DND-41 (cell line): ENCODE results near the gene NR1D1.
A peak's percentile ranks its signal among the peaks of the same experiment; 100 is the strongest.
"Not testable (repeated sequence)": the region's sequence is repeated elsewhere in the genome, so short reads cannot be mapped to it uniquely, and the experiment has no call there.

Experiments
- ATAC-seq: fragments of 200-7000 bp; cut with Tn5 transposase; 3 replicates; pipeline ENCODE4 v1.9.1; 2021; ENCODE audit warnings: low read depth; ENCODE audit not compliant: insufficient read depth
- DNase-seq: peaks from one replicate; pipeline ENCODE4 v3.0.0-alpha.2; 2020
- H2AFZ ChIP-seq: 2 replicates; pipeline ENCODE4 v1.6.0; 2012; ENCODE audit warnings: low read depth, low read length
- H3K27ac ChIP-seq: 2 replicates; pipeline ENCODE4 v1.5.1; 2012; ENCODE audit warnings: low read length, inconsistent platforms
- H3K27me3 ChIP-seq: fragments of 200-600 bp; sonication (generic); 2 replicates; pipeline ENCODE4 v1.6.0; 2012; ENCODE audit warnings: low read length, mild to moderate bottlenecking, inconsistent platforms; ENCODE audit not compliant: insufficient read depth, poor library complexity
- H3K36me3 ChIP-seq: 2 replicates; pipeline ENCODE4 v1.5.1; 2012; ENCODE audit warnings: low read length, inconsistent platforms; ENCODE audit not compliant: insufficient read depth
- H3K4me1 ChIP-seq: 2 replicates; pipeline ENCODE4 v1.5.1; 2012; ENCODE audit warnings: mild to moderate bottlenecking, low read length; ENCODE audit not compliant: insufficient read depth
- H3K4me2 ChIP-seq: 2 replicates; pipeline ENCODE4 v1.6.0; 2012; ENCODE audit warnings: mild to moderate bottlenecking, moderate library complexity, low read length, inconsistent platforms; ENCODE audit not compliant: insufficient read depth
- H3K4me3 ChIP-seq, 2 experiments: fragments of 200-600 bp in 1 of 2; shearing (Covaris generic) in 1 of 2; 2 replicates each; pipeline ENCODE4 v1.5.1; 2012 to 2016; ENCODE audit warnings: inconsistent platforms in 2 of 2, low read length in 2 of 2, mild to moderate bottlenecking in 2 of 2, low read depth in 1 of 2, moderate library complexity in 1 of 2
- H3K79me2 ChIP-seq: 2 replicates; pipeline ENCODE4 v1.6.0; 2012; ENCODE audit warnings: low read length, inconsistent platforms; ENCODE audit not compliant: insufficient read depth
- H3K9ac ChIP-seq: 2 replicates; pipeline ENCODE4 v1.6.0; 2012; ENCODE audit warnings: low read depth, mild to moderate bottlenecking, inconsistent platforms, low read length, moderate library complexity
- H3K9me3 ChIP-seq: 2 replicates; pipeline ENCODE4 v1.5.1; 2012; ENCODE audit warnings: low read length, moderate library complexity, mild to moderate bottlenecking, inconsistent platforms; ENCODE audit not compliant: insufficient read depth, severe bottlenecking
- H4K20me1 ChIP-seq: 2 replicates; pipeline ENCODE4 v1.6.0; 2012; ENCODE audit warnings: low read length; ENCODE audit not compliant: insufficient read depth
- EZH2 ChIP-seq: IDR thresholded peaks from 3 replicates; pipeline ENCODE4 v1.6.1; 2012; ENCODE audit warnings: borderline replicate concordance, low read depth, mild to moderate bottlenecking, moderate library complexity, low read length, inconsistent platforms; ENCODE audit not compliant: severe bottlenecking
- TF ChIP-seq, protein P1 (sequence below): IDR thresholded peaks from 2 replicates; pipeline ENCODE4 v1.5.1; 2012; ENCODE audit warnings: borderline replicate concordance, low read length, moderate library complexity, mild to moderate bottlenecking; ENCODE audit not compliant: poor library complexity, severe bottlenecking; ENCODE audit errors: extremely low read depth

Gene NR1D1

DNA sequence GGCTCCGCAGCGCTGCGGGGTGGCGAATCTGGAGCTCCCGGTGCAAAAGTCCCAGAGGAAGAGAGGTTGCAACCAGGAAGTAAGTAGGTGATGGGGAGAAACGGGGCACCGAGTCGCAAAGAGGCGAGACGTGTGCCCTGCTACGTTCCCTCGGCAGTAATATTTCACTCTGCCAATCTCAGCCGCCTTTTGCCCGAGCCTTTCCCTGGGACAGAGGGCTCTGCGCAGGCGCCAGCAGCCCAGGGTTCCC is at the start of gene NR1D1:
Gene NR1D1, minus strand, starts transcription at position 171 of the 250 bp plus-strand sequence. CDS start 495 bp downstream, outside the sequence.
- Histone ChIP-seq H3K4me1 (peaks cover 48% of the 10 kb centered on the region), H2AFZ (peak within 1 kb of the TSS; percentile 79), H3K36me3 (peaks cover 21% of the 10 kb centered on the region), H3K4me3 (peak within 1 kb of the TSS; percentile 41 to 83; a peak in 3 of 4 replicates), H3K79me2 (peaks cover 18% of the 10 kb centered on the region), H3K4me2 (peak within 1 kb of the TSS; percentile 97), H3K27me3 (no peaks in the 10 kb centered on the region), H3K27ac (peak within 1 kb of the TSS; percentile 78), H4K20me1 (no peaks in the 10 kb centered on the region), H3K9me3 (no peaks in the 10 kb centered on the region), H3K9ac (peak within 1 kb of the TSS; percentile 69)
- TF ChIP-seq, protein P1, sequence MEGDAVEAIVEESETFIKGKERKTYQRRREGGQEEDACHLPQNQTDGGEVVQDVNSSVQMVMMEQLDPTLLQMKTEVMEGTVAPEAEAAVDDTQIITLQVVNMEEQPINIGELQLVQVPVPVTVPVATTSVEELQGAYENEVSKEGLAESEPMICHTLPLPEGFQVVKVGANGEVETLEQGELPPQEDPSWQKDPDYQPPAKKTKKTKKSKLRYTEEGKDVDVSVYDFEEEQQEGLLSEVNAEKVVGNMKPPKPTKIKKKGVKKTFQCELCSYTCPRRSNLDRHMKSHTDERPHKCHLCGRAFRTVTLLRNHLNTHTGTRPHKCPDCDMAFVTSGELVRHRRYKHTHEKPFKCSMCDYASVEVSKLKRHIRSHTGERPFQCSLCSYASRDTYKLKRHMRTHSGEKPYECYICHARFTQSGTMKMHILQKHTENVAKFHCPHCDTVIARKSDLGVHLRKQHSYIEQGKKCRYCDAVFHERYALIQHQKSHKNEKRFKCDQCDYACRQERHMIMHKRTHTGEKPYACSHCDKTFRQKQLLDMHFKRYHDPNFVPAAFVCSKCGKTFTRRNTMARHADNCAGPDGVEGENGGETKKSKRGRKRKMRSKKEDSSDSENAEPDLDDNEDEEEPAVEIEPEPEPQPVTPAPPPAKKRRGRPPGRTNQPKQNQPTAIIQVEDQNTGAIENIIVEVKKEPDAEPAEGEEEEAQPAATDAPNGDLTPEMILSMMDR: no peak
- no peak for TF ChIP-seq EZH2
- ATAC-seq: no peak; the same call in 2 of the 3 replicates
- no peak for DNase-seq

DNA sequence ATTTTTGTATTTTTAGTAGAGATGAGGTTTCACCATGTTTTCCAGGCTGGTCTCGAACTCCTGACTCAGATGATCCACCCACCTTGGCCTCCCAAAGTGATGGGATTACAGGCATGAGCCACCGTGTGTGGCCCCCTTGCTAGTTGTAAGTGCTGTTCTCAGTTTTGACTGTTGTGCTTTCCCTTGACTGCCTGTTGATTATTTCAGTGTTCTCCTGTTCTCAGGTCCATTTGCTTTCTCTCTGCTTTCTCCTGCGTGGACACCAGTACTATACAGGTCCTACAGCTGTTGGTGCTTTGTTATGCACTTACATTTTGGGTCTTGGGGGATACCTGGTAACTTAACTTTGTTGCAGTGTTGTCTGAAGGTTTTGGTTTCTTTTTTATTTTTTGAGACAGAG is 48.1 kb upstream of the NR1D1 start:
- Histone ChIP-seq H3K79me2 (peaks cover 87% of the 10 kb centered on the region), H3K36me3 (peaks cover 73% of the 10 kb centered on the region), H3K27ac (no peak overlapping the region)

DNA sequence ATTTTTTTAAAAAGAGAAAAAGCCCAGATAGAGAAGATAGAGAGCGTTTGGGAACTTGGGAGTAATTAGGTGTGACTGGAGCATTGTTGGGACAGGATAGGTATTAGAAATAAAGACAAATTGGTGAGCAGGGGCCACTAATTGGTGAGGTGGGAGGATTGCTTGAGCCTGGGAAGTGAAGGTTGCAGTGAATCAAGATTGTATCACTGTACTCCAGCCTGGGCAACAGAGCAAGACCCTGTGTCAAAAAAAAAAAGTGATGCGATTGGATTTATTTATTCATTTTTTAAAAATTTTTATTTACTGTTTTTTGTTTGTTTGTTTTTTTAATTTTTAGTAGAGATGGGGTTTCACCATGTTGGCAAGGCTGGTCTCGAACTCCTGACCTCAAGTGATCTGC is 45.1 kb upstream of the NR1D1 start:
- H3K27ac ChIP-seq: no peak overlapping the region
- ATAC-seq (no peak), DNase-seq (no peak)
- TF ChIP-seq, protein P1: no peak
- TF ChIP-seq EZH2: no peak
- peaks cover 87% of the 10 kb centered on the region for H3K79me2 ChIP-seq
- no peaks in the 10 kb centered on the region for H3K9me3 ChIP-seq
- peaks cover 8% of the 10 kb centered on the region; the same call in 1 of the 2 replicates for H4K20me1 ChIP-seq
- H3K4me2 ChIP-seq: no peak overlapping the region
- H3K4me1 ChIP-seq: peaks cover 24% of the 10 kb centered on the region
- H3K4me3 ChIP-seq: no peak overlapping the region
- no peaks in the 10 kb centered on the region for H3K27me3 ChIP-seq
- H3K9ac ChIP-seq: no peak overlapping the region
- H2AFZ ChIP-seq: no peak overlapping the region
- peaks cover 68% of the 10 kb centered on the region for H3K36me3 ChIP-seq

More for the DNA sequence above, 48.1 kb upstream of the NR1D1 start:
- Histone ChIP-seq H3K9me3 (no peaks in the 10 kb centered on the region), H3K4me3 (no peak overlapping the region), H2AFZ (no peak overlapping the region), H4K20me1 (peaks cover 8% of the 10 kb centered on the region; the same call in 1 of the 2 replicates), H3K4me2 (no peak overlapping the region), H3K27me3 (no peaks in the 10 kb centered on the region), H3K9ac (no peak overlapping the region), H3K4me1 (0 out of 2 replicates have a peak, but pooled peaks cover 7% of the 10 kb centered on the region)
- DNase-seq: no peak
- ATAC-seq: no peak
- TF ChIP-seq, protein P1: no peak

DNA sequence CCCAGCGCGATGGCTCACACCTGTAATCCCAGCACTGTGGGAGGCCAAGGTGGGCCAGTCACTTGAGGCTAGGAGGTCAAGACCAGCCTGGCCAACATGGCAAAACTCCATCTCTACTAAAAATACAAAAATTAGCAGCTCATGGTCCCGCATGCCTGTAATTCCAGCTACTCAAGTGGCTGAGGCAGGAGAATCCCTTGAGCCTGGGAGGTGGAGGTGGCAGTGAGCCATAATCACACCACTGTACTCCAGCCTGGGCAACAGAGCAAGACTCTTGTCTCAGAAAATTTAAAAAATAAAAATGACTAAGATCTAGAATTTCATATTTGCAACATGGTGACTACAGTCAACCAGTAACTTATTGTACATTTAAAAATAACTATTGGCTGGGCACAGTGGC is 42.8 kb upstream of the NR1D1 start:
- peaks cover 78% of the 10 kb centered on the region for H3K79me2 ChIP-seq
- peaks cover 38% of the 10 kb centered on the region for H3K4me1 ChIP-seq
- not testable (repeated sequence) for H2AFZ ChIP-seq, DNase-seq, H3K4me3 ChIP-seq, H3K9ac ChIP-seq, H3K9me3 ChIP-seq, H3K27me3 ChIP-seq, H3K4me2 ChIP-seq, H4K20me1 ChIP-seq, H3K27ac ChIP-seq, ATAC-seq
- peaks cover 46% of the 10 kb centered on the region for H3K36me3 ChIP-seq
